GM13977 (cell line): Measurements from ENCODE around the gene PLSCR4.

Experiments used
- DNase-seq: peaks from one replicate; pipeline ENCODE4 v3.0.0; 2012; ENCODE audit warnings: low spot score
- in situ Hi-C: fragments of 300-500 bp; cut with MboI; formaldehyde crosslinking; loops from one replicate; pipeline ENCODE4 v1.12.0; 2022; ENCODE audit warnings: low sequenced_read_pairs, low pct_unique_long_range_greater_than_20kb, mixed read lengths, inconsistent platforms; ENCODE audit not compliant: unreplicated experiment
- TF ChIP-seq, protein P1 (sequence below): IDR thresholded peaks from 2 replicates; pipeline ENCODE4 v1.5.1; 2012; ENCODE audit warnings: mild to moderate bottlenecking, control low read depth; ENCODE audit not compliant: insufficient read depth; ENCODE audit errors: extremely low read depth, missing control alignments

The PLSCR4 gene

GRCh38 chr3:146196789-146197188 is 54.1 kb downstream of the PLSCR4 start:
- TF ChIP-seq, protein P1, sequence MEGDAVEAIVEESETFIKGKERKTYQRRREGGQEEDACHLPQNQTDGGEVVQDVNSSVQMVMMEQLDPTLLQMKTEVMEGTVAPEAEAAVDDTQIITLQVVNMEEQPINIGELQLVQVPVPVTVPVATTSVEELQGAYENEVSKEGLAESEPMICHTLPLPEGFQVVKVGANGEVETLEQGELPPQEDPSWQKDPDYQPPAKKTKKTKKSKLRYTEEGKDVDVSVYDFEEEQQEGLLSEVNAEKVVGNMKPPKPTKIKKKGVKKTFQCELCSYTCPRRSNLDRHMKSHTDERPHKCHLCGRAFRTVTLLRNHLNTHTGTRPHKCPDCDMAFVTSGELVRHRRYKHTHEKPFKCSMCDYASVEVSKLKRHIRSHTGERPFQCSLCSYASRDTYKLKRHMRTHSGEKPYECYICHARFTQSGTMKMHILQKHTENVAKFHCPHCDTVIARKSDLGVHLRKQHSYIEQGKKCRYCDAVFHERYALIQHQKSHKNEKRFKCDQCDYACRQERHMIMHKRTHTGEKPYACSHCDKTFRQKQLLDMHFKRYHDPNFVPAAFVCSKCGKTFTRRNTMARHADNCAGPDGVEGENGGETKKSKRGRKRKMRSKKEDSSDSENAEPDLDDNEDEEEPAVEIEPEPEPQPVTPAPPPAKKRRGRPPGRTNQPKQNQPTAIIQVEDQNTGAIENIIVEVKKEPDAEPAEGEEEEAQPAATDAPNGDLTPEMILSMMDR: no peak
- in situ Hi-C loops: no loop called here
- DNase-seq: no peak

DNA sequence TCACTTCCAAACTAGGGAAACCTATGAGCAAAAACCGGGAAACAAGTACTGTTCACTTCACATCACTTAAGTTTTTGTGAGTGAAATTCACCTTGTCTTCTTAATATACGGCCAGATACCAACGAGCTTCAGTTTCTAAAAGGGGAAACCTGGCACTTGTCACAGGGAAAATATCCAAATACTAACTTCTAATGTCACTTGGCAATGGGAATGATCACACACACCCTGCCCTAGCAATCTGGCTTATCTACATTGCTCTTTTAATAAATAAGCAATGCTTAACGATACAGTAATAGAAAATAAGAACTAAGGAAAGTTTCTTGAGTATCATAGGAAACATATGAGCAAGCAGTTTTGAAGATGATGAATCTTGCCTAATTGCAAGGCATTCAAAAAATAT is 55.3 kb downstream of the PLSCR4 start:
- DNase-seq: no peak
- in situ Hi-C loops: no loop called here

GRCh38 chr3:146195030-146195429 is 55.9 kb downstream of the PLSCR4 start:
- in situ Hi-C loops: no loop called here
- TF ChIP-seq, protein P1: no peak
- no peak for DNase-seq

More for the DNA sequence above, 55.3 kb downstream of the PLSCR4 start:
- TF ChIP-seq, protein P1: no peak

DNA sequence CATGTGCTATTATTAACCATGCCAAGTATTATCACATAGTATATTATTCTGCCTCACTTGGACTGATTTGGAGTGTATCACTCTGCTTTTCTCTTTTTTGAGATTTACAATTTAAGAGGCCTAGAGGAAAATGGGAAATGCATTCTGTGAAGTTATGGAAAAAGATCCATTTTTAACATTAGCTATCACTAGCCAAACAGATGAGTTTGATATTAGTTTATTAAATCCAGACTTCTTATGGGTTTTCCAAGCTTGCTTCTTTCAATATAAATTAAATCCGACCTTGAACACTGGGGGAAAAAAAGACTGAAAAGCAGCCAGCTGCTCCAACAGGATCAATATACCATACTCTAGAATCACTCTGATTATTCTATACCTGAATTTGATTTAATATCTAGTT is 59.9 kb downstream of the PLSCR4 start:
- TF ChIP-seq, protein P1: no peak
- no peak for DNase-seq
- in situ Hi-C loops: no loop called here

- TF ChIP-seq, protein P1: peak; percentile 77
- DNase-seq: peak; percentile 49
- in situ Hi-C loops: no loop called here
Observed at GRCh38 chr3:146189519-146190173, 61.3 kb downstream of the PLSCR4 start.

DNA sequence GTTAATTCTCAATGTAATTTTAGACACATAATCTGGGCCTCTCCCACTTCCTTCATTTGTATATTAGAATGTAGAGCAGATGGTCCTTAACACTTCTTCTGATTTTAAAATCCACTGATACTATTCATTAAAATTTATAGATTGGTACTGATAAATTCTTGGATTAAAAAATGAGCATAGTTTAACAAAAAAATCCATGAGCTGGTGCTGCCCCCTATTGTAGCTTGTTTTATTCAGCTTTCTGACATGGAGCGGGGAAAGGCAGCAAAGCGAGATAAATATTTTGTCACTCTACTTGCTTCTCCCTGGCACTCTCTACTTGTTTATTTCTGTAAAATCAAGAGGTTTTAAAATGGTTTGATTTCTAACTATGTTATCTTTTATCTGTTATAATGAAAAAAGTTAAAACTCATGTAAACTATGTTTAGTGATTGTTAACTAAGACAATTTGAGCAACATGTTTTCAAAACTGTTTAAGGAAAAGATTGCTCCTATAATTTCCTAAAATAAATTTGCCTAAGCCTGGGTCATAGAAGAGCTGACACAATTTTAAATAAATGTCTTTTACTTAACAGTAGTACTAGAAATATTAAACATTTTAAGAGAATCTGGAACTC is 63.5 kb downstream of the PLSCR4 start:
- DNase-seq: no peak
- in situ Hi-C loops: no loop called here
- TF ChIP-seq, protein P1: peak; percentile 47
